Epithelial cell of esophagus (primary cell): ENCODE measurements around the gene LRP1.

Experiments used
- DNase-seq: peaks from one replicate; pipeline ENCODE4 v3.0.0; 2010; ENCODE audit warnings: low read depth
- H3K4me3 ChIP-seq: 2 replicates; pipeline ENCODE4 v1.5.1; 2011; ENCODE audit warnings: mild to moderate bottlenecking, low read length, control low read depth
- TF ChIP-seq, protein P1 (sequence below): IDR thresholded peaks from 2 replicates; pipeline ENCODE4 v1.5.1; 2011; ENCODE audit warnings: low read depth, mild to moderate bottlenecking, low read length, control low read depth, inconsistent platforms; ENCODE audit not compliant: insufficient read depth; ENCODE audit errors: missing control alignments

Gene LRP1

DNA sequence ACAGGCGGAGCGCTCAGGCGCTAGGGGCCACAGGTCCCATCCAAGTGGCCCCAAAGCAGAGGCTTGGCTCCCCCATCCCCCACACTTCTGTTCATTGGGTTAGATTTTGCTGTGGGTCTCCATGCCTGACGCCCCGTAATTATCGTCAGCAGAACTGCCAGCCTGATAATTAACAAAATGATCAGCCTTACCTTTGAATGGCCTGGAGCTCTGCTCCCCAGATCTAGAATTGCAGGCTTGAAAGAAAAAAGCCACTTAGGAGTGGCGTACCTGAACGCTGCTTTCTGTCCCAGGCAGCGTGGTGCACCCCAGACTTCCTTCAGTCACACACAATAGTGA, 47.8 kb downstream of the LRP1 start:
- TF ChIP-seq, protein P1, sequence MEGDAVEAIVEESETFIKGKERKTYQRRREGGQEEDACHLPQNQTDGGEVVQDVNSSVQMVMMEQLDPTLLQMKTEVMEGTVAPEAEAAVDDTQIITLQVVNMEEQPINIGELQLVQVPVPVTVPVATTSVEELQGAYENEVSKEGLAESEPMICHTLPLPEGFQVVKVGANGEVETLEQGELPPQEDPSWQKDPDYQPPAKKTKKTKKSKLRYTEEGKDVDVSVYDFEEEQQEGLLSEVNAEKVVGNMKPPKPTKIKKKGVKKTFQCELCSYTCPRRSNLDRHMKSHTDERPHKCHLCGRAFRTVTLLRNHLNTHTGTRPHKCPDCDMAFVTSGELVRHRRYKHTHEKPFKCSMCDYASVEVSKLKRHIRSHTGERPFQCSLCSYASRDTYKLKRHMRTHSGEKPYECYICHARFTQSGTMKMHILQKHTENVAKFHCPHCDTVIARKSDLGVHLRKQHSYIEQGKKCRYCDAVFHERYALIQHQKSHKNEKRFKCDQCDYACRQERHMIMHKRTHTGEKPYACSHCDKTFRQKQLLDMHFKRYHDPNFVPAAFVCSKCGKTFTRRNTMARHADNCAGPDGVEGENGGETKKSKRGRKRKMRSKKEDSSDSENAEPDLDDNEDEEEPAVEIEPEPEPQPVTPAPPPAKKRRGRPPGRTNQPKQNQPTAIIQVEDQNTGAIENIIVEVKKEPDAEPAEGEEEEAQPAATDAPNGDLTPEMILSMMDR: no peak
- no peak overlapping the region for H3K4me3 ChIP-seq
- DNase-seq: no peak

DNA sequence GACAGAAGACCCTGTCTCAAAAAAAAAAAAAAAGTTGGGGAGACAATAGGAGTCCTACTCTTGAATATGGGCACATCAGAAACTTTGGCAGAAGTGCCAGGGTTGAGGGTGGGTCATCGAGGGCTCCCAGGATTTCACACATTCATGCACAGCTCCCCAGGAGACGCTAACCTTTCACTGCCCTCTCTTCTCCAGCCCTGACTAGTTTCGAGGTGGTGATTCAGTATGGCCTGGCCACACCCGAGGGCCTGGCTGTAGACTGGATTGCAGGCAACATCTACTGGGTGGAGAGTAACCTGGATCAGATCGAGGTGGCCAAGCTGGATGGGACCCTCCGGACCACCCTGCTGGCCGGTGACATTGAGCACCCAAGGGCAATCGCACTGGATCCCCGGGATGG, 48.6 kb downstream of the LRP1 start:
- DNase-seq: peak; percentile 78
- TF ChIP-seq, protein P1: no peak
- H3K4me3 ChIP-seq: no peak overlapping the region

DNA sequence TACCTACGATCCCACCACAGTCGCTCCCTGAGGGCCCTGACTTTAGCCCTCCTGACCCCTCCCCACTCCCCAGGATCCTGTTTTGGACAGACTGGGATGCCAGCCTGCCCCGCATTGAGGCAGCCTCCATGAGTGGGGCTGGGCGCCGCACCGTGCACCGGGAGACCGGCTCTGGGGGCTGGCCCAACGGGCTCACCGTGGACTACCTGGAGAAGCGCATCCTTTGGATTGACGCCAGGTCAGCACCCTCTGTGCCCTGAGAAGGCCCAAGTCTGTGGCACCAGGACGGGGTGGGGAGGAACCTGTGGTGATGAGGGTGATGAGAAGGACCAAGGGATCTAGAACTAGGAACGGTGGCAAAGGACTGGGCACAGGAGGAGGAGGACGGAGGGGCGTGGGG, 49.1 kb downstream of the LRP1 start:
- TF ChIP-seq, protein P1: no peak
- no peak overlapping the region for H3K4me3 ChIP-seq
- no peak for DNase-seq

GRCh38 chr12:57178213-57178612, 49.9 kb downstream of the LRP1 start:
- TF ChIP-seq, protein P1: no peak
- H3K4me3 ChIP-seq: no peak overlapping the region
- no peak for DNase-seq

GRCh38 chr12:57179331-57180086, 51.2 kb downstream of the LRP1 start:
- DNase-seq: no peak
- TF ChIP-seq, protein P1: no peak
- no peak overlapping the region for H3K4me3 ChIP-seq

- no peak for DNase-seq
- H3K4me3 ChIP-seq: no peak overlapping the region
- TF ChIP-seq, protein P1: no peak
These were observed 52.2 kb downstream of the LRP1 start for GRCh38 chr12:57180321-57180989.
